HepG2 (cell line): ENCODE data around the gene PRKCE. TPM values are rescaled to one million over a fixed set of nuclear protein-coding genes. Genes with fewer than 3 reads are reported as not detected.

Source experiments
- ATAC-seq: fragments of 200-7000 bp; cut with Tn5 transposase; 3 replicates; pipeline ENCODE4 v1.9.1; 2020; ENCODE audit warnings: mild to moderate bottlenecking, moderate library complexity
- BruUV-seq: library from RNA; stranded (reverse); fragments of 400-500 nt; replicated peaks from 2 replicates; lab custom pipeline; 2021; lab: Mats Ljungman, UMichigan
- CTCF ChIA-PET: fragments of 300-600 bp; formaldehyde crosslinking; extraction: SDS; loops from one replicate; lab custom pipeline; 2021; ENCODE audit warnings: low total read pairs, inconsistent platforms, low intra/inter-chr PET ratio; lab: Yijun Ruan, JAX
- POLR2A ChIA-PET: fragments of 350-600 bp; sonication (Branson Sonifier 250); formaldehyde crosslinking; loops from one replicate; lab custom pipeline; 2020; ENCODE audit warnings: antibody characterized with exemption, inconsistent platforms; lab: Yijun Ruan, JAX
- DNase-seq: peaks from one replicate; pipeline ENCODE4 v3.0.0-alpha.2; 2015; ENCODE audit warnings: low spot score
- FAIRE-seq: peaks from 3 replicates; lab custom pipeline; 2011; peaks lifted over from hg19 to GRCh38; lab: Jason Lieb, UNC
- H2AFZ ChIP-seq: one replicate; pipeline ENCODE4 v1.6.1; 2011; ENCODE audit warnings: low read length, inconsistent platforms
- H3K27ac ChIP-seq: fragments of 300-600 bp; 3 replicates; pipeline ENCODE4 v1.8.0; 2011; ENCODE audit warnings: mixed run types, mild to moderate bottlenecking, mixed read lengths, low read length, inconsistent platforms; ENCODE audit not compliant: insufficient read depth; ENCODE audit errors: extremely low read length
- H3K27me3 ChIP-seq, 2 experiments: fragments of 200-600 bp in 1 of 2; 2 replicates in 1 of 2; 3 replicates in 1 of 2; pipeline versions ENCODE4 v1.6.0 to v1.8.0; 2011; ENCODE audit warnings: low read length in 2 of 2, mild to moderate bottlenecking in 2 of 2, moderate library complexity in 2 of 2, inconsistent platforms in 1 of 2; ENCODE audit not compliant: insufficient read depth in 2 of 2, control insufficient read depth in 1 of 2
- H3K36me3 ChIP-seq, 2 experiments: fragments of 200-600 bp in 1 of 2; replicated peaks in 1 of 2; 2 replicates in 1 of 2; 3 replicates in 1 of 2; pipeline versions ENCODE4 v1.5.1 to v1.8.0; 2011; ENCODE audit warnings: low read length in 2 of 2, inconsistent platforms in 1 of 2; ENCODE audit not compliant: insufficient read depth in 2 of 2, control insufficient read depth in 1 of 2
- H3K4me1 ChIP-seq: 2 replicates; pipeline ENCODE4 v1.5.1; 2012; ENCODE audit warnings: low read length, inconsistent platforms; ENCODE audit not compliant: insufficient read depth
- H3K4me2 ChIP-seq: 2 replicates; pipeline ENCODE4 v1.6.0; 2011; ENCODE audit warnings: low read depth, low read length, inconsistent platforms
- H3K4me3 ChIP-seq, 3 experiments: fragments of 200-600 bp in 1 of 3; sonication (generic), shearing (Covaris generic) in 1 of 3; replicated peaks in 1 of 3; 2 replicates each; pipeline ENCODE4 v1.5.1; 2011 to 2016; ENCODE audit warnings: low read length in 3 of 3, inconsistent platforms in 2 of 3, low read depth in 2 of 3, mild to moderate bottlenecking in 2 of 3, control low read depth in 1 of 3, mixed read lengths in 1 of 3; ENCODE audit not compliant: insufficient read depth in 1 of 3
- H3K79me2 ChIP-seq: one replicate; pipeline ENCODE4 v1.6.1; 2011; ENCODE audit warnings: low read length, inconsistent platforms; ENCODE audit not compliant: insufficient read depth
- H3K9ac ChIP-seq: 2 replicates; pipeline ENCODE4 v1.6.0; 2011; ENCODE audit warnings: mild to moderate bottlenecking, low read depth, low read length, inconsistent platforms; ENCODE audit not compliant: insufficient read depth
- H3K9me3 ChIP-seq: 2 replicates; pipeline ENCODE4 v1.5.1; 2012; ENCODE audit warnings: mild to moderate bottlenecking, low read length
- H4K20me1 ChIP-seq: 2 replicates; pipeline ENCODE4 v1.6.0; 2011; ENCODE audit warnings: inconsistent platforms, mild to moderate bottlenecking, low read length, moderate library complexity; ENCODE audit not compliant: insufficient read depth
- ATAD3A ChIP-seq: sonication (generic); formaldehyde crosslinking; IDR thresholded peaks from 2 replicates; pipeline ENCODE4 v1.4.0; 2020; ENCODE audit warnings: missing genetic modification reagents
- CAMTA2 ChIP-seq: sonication (generic); formaldehyde crosslinking; IDR thresholded peaks from 2 replicates; pipeline ENCODE4 v1.4.0; 2020; ENCODE audit warnings: mild to moderate bottlenecking, missing genetic modification reagents, borderline replicate concordance
- EEA1 ChIP-seq: sonication (generic); formaldehyde crosslinking; IDR thresholded peaks from 2 replicates; pipeline ENCODE4 v1.5.1; 2020; ENCODE audit warnings: mild to moderate bottlenecking, missing genetic modification reagents, borderline replicate concordance
- HNRNPLL ChIP-seq: fragments of 200-400 bp; formaldehyde crosslinking; IDR thresholded peaks from 2 replicates; pipeline ENCODE4 v1.6.1; 2017; ENCODE audit warnings: mild to moderate bottlenecking, low read depth, low read length; ENCODE audit not compliant: poor library complexity, severe bottlenecking
- IRX3 ChIP-seq: sonication (generic); formaldehyde crosslinking; IDR thresholded peaks from 2 replicates; pipeline ENCODE4 v1.8.1; 2023; ENCODE audit warnings: mild to moderate bottlenecking, low read depth, missing genetic modification reagents, borderline replicate concordance
- JUN ChIP-seq: sonication (generic); formaldehyde crosslinking; IDR thresholded peaks from 2 replicates; pipeline ENCODE4 v1.4.0; 2020; ENCODE audit warnings: mild to moderate bottlenecking, missing genetic modification reagents
- KDM5A ChIP-seq: fragments of 200-600 bp; sonication (generic); IDR thresholded peaks from 2 replicates; pipeline ENCODE4 v1.7.0; 2018; ENCODE audit warnings: antibody characterized with exemption, mild to moderate bottlenecking, low read length, borderline replicate concordance
- RFXANK ChIP-seq: IDR thresholded peaks from 2 replicates; pipeline ENCODE4 v1.6.1; 2016
- SSRP1 ChIP-seq: IDR thresholded peaks from 2 replicates; pipeline ENCODE4 v1.6.1; 2016; ENCODE audit warnings: control low read depth
- ZBTB44 ChIP-seq: sonication (generic); formaldehyde crosslinking; IDR thresholded peaks from 2 replicates; pipeline ENCODE4 v1.4.0; 2020; ENCODE audit warnings: missing genetic modification reagents
- ZFX ChIP-seq: sonication (generic); formaldehyde crosslinking; IDR thresholded peaks from 2 replicates; pipeline ENCODE4 v1.4.0; 2020; ENCODE audit warnings: mild to moderate bottlenecking, low read depth, missing genetic modification reagents, moderate library complexity
- ZNF20 ChIP-seq: sonication (generic); formaldehyde crosslinking; IDR thresholded peaks from 2 replicates; pipeline ENCODE4 v1.4.0; 2020; ENCODE audit warnings: mild to moderate bottlenecking, moderate library complexity, missing genetic modification reagents
- ZNF33A ChIP-seq: sonication (generic); formaldehyde crosslinking; IDR thresholded peaks from 2 replicates; pipeline ENCODE4 v1.5.1; 2020; ENCODE audit warnings: missing genetic modification reagents, mild to moderate bottlenecking, moderate library complexity, borderline replicate concordance
- ZNF350 ChIP-seq: sonication (generic); formaldehyde crosslinking; IDR thresholded peaks from 2 replicates; pipeline ENCODE4 v1.4.0; 2020; ENCODE audit warnings: mild to moderate bottlenecking, low read depth, missing genetic modification reagents, borderline replicate concordance
- ZNF83 ChIP-seq: sonication (generic); formaldehyde crosslinking; IDR thresholded peaks from 2 replicates; pipeline ENCODE4 v1.4.0; 2020; ENCODE audit warnings: missing genetic modification reagents, mild to moderate bottlenecking, borderline replicate concordance
- ZNF850 ChIP-seq: sonication (generic); formaldehyde crosslinking; conservative IDR thresholded peaks from 2 replicates; pipeline ENCODE4 v1.9.0; 2021; ENCODE audit warnings: mild to moderate bottlenecking, missing genetic modification reagents
- ZSCAN21 ChIP-seq: sonication (generic); formaldehyde crosslinking; IDR thresholded peaks from 2 replicates; pipeline ENCODE4 v1.8.0; 2022; ENCODE audit warnings: mild to moderate bottlenecking, missing genetic modification reagents, moderate library complexity, borderline replicate concordance
- WGBS: methylation state at CpG from one replicate; pipeline ENCODE4 v1.1.6; 2017; ENCODE audit warnings: low lambda C conversion rate; 5-methylcytosine and 5-hydroxymethylcytosine counted together
- in situ Hi-C: cut with HindIII; loops from 2 replicates; pipeline ENCODE4 v1.10.0; 2017; ENCODE audit warnings: low pct_unique_long_range_greater_than_20kb; ENCODE audit not compliant: extremely low pct_ligation_motif_present
- intact Hi-C: fragments of 100-400 bp; cut with micrococcal nuclease; formaldehyde crosslinking; loops from one replicate; pipeline ENCODE4 v1.10.0; 2022; ENCODE audit not compliant: unreplicated experiment
- polyA plus RNA-seq, 8 experiments: library from polyadenylated mRNA; depleted of rRNA in 3 of 8; stranded (reverse) in 7 of 8; unstranded in 1 of 8; fragments of >200 nt; fragmentation: Illumina TruSeq in 4 of 8; extraction: Trizol in 4 of 8; gene quantifications; 2 replicates each; pipeline versions ENCODE4 v1.2.1 to v1.2.3, GENCODE V29; 2011 to 2016; ENCODE audit warnings: low read depth in 4 of 8, missing spikeins in 1 of 8, mixed read lengths in 1 of 8; ENCODE audit not compliant: insufficient read depth in 1 of 8
- total RNA-seq, 5 experiments: library from RNA; depleted of rRNA; stranded (reverse); fragments of >200 nt; fragmentation: Illumina TruSeq; extraction: Trizol; gene quantifications; 2 replicates each; pipeline ENCODE4 v1.2.3, GENCODE V29; 2016; ENCODE audit warnings: low read depth in 1 of 5
- TF ChIP-seq, protein P1 (sequence below): sonication (generic); formaldehyde crosslinking; IDR thresholded peaks from 2 replicates; pipeline ENCODE4 v1.5.0; 2020; ENCODE audit warnings: mild to moderate bottlenecking, missing genetic modification reagents
- TF ChIP-seq, protein P2 (sequence below): sonication (generic); formaldehyde crosslinking; IDR thresholded peaks from 2 replicates; pipeline ENCODE4 v1.8.1; 2023; ENCODE audit warnings: mild to moderate bottlenecking, missing genetic modification reagents
- TF ChIP-seq, protein P3 (sequence below): sonication (generic); formaldehyde crosslinking; IDR thresholded peaks from 2 replicates; pipeline ENCODE4 v1.4.0; 2020; ENCODE audit warnings: low read depth, mild to moderate bottlenecking, missing genetic modification reagents

PRKCE gene
- total and polyA plus RNA-seq, 2 of the 13 experiments (the other 11 are each of a cell fraction or from before 2014, with no cell fraction given): 1.0 to 3.9 TPM

DNA sequence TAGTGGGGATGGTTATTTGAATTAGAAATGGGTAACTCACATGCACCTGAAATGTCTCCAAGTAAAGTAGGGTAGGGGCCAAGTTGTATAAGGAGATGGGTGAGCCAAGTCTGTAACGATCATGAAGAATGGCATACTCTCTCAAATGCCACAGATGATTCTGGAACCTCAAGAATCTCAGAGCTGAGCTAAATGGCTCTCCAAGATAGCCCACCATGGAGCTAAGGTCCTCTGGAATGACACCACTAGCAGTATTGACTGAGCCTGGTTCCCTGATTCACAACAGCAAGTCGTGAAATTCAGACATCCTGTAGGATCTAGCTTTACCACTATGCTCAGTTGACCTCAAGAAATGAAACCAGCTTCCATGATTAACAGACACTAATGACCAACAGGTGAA is 529.8 kb downstream of the PRKCE start:
- in situ Hi-C loops: no loop called here
- Histone ChIP-seq H3K36me3 (no peaks in the 10 kb centered on the region), H2AFZ (no peak overlapping the region), H3K27ac (no peak overlapping the region), H3K79me2 (no peaks in the 10 kb centered on the region), H3K9ac (no peak overlapping the region), H3K27me3 (no peaks in the 10 kb centered on the region), H3K4me2 (no peak overlapping the region), H3K4me1 (no peaks in the 10 kb centered on the region), H4K20me1 (no peaks in the 10 kb centered on the region), H3K4me3 (no peak overlapping the region), H3K9me3 (no peaks in the 10 kb centered on the region)
- DNase-seq (no peak), ATAC-seq (no peak), FAIRE-seq (no peak)
- 59% methylated on average over 2 of the region's 2 CpGs for WGBS
- CTCF ChIA-PET: no interaction called here
- intact Hi-C loops: no loop called here
- no peak for TF ChIP-seq CAMTA2
- no peak for TF ChIP-seq ZBTB44 (CRISPR knock-in tag)
- no peak for TF ChIP-seq ZNF850 (CRISPR knock-in tag)
- TF ChIP-seq RFXANK (CRISPR knock-in tag): no peak
- no peak for TF ChIP-seq IRX3
- no peak for TF ChIP-seq ZNF83
- TF ChIP-seq JUN (CRISPR knock-in tag): no peak
- TF ChIP-seq KDM5A: no peak
- TF ChIP-seq, protein P1, sequence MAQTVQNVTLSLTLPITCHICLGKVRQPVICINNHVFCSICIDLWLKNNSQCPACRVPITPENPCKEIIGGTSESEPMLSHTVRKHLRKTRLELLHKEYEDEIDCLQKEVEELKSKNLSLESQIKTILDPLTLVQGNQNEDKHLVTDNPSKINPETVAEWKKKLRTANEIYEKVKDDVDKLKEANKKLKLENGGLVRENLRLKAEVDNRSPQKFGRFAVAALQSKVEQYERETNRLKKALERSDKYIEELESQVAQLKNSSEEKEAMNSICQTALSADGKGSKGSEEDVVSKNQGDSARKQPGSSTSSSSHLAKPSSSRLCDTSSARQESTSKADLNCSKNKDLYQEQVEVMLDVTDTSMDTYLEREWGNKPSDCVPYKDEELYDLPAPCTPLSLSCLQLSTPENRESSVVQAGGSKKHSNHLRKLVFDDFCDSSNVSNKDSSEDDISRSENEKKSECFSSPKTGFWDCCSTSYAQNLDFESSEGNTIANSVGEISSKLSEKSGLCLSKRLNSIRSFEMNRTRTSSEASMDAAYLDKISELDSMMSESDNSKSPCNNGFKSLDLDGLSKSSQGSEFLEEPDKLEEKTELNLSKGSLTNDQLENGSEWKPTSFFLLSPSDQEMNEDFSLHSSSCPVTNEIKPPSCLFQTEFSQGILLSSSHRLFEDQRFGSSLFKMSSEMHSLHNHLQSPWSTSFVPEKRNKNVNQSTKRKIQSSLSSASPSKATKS (CRISPR knock-in tag): no peak
- no peak for TF ChIP-seq ZFX (CRISPR knock-in tag)
- no peak for TF ChIP-seq ZSCAN21 (CRISPR knock-in tag)
- TF ChIP-seq ATAD3A: no peak
- no peak for TF ChIP-seq EEA1 (CRISPR knock-in tag)
- TF ChIP-seq, protein P2, sequence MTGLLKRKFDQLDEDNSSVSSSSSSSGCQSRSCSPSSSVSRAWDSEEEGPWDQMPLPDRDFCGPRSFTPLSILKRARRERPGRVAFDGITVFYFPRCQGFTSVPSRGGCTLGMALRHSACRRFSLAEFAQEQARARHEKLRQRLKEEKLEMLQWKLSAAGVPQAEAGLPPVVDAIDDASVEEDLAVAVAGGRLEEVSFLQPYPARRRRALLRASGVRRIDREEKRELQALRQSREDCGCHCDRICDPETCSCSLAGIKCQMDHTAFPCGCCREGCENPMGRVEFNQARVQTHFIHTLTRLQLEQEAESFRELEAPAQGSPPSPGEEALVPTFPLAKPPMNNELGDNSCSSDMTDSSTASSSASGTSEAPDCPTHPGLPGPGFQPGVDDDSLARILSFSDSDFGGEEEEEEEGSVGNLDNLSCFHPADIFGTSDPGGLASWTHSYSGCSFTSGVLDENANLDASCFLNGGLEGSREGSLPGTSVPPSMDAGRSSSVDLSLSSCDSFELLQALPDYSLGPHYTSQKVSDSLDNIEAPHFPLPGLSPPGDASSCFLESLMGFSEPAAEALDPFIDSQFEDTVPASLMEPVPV (CRISPR knock-in tag): no peak
- TF ChIP-seq, protein P3, sequence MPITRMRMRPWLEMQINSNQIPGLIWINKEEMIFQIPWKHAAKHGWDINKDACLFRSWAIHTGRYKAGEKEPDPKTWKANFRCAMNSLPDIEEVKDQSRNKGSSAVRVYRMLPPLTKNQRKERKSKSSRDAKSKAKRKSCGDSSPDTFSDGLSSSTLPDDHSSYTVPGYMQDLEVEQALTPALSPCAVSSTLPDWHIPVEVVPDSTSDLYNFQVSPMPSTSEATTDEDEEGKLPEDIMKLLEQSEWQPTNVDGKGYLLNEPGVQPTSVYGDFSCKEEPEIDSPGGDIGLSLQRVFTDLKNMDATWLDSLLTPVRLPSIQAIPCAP: no peak
- TF ChIP-seq SSRP1 (CRISPR knock-in tag): no peak
- no peak for TF ChIP-seq ZNF20 (CRISPR knock-in tag)
- no peak for TF ChIP-seq ZNF33A (CRISPR knock-in tag)
- no peak for TF ChIP-seq ZNF350 (CRISPR knock-in tag)
- no peak for TF ChIP-seq HNRNPLL
- BruUV-seq: no TSS peak
- POLR2A ChIA-PET: no interaction called here
